K562 (cell line): ENCODE measurements around the gene HBB. TPM values are rescaled to one million over a fixed set of nuclear protein-coding genes. Genes with fewer than 3 reads are reported as not detected.

Experiments used
- C11orf30 ChIP-seq: fragments of 450-650 bp; IDR thresholded peaks from 2 replicates; pipeline ENCODE4 v1.6.1; 2016; ENCODE audit warnings: low read depth, mild to moderate bottlenecking
- EHMT2 ChIP-seq: fragments of 450-650 bp; IDR thresholded peaks from 2 replicates; pipeline ENCODE4 v1.6.1; 2018; ENCODE audit warnings: antibody characterized with exemption
- EP300 ChIP-seq: IDR thresholded peaks from 2 replicates; pipeline ENCODE4 v1.6.1; 2012; ENCODE audit warnings: low read length, improper control_type of control experiment
- FUS ChIP-seq: fragments of 200-400 bp; formaldehyde crosslinking; optimal IDR thresholded peaks from 2 replicates; pipeline ENCODE3; 2017; ENCODE audit warnings: low read depth, low read length
- GABPB2 ChIP-seq: fragments of 250-450 bp; sonication (Bioruptor Pico); conservative IDR thresholded peaks from 2 replicates; pipeline ENCODE4 v1.5.1; 2021; ENCODE audit warnings: mild to moderate bottlenecking
- GATAD2A ChIP-seq: fragments of 450-650 bp; IDR thresholded peaks from 2 replicates; pipeline ENCODE4 v1.6.1; 2017
- HCFC1 ChIP-seq: IDR thresholded peaks from 2 replicates; pipeline ENCODE4 v1.6.1; 2012; ENCODE audit warnings: low read depth, low read length, improper control_type of control experiment
- KDM5B ChIP-seq: fragments of 200-600 bp; sonication (generic); IDR thresholded peaks from 2 replicates; pipeline ENCODE4 v1.6.1; 2012; ENCODE audit warnings: low read depth, mild to moderate bottlenecking, moderate library complexity, low read length, control low read depth, inconsistent platforms; ENCODE audit not compliant: insufficient replicate concordance
- MCM5 ChIP-seq: fragments of 450-650 bp; IDR thresholded peaks from 2 replicates; pipeline ENCODE4 v1.6.1; 2016; ENCODE audit warnings: low read depth
- MECOM ChIP-seq: fragments of 250-450 bp; sonication (Bioruptor Pico); IDR thresholded peaks from 2 replicates; pipeline ENCODE4 v1.8.0; 2022; ENCODE audit warnings: inconsistent platforms
- NCOA1 ChIP-seq: fragments of 450-650 bp; IDR thresholded peaks from 2 replicates; pipeline ENCODE4 v1.6.1; 2016; ENCODE audit warnings: low read depth
- NFE2 ChIP-seq: IDR thresholded peaks from 2 replicates; pipeline ENCODE4 v1.6.1; 2014; ENCODE audit warnings: antibody characterized with exemption, low read depth
- POLR2A ChIP-seq: fragments of 450-650 bp; conservative IDR thresholded peaks from 2 replicates; pipeline ENCODE4 v1.6.1; 2016
- PURB ChIP-seq: sonication (generic); formaldehyde crosslinking; IDR thresholded peaks from 2 replicates; pipeline ENCODE4 v1.9.0; 2021; ENCODE audit warnings: low read depth, mild to moderate bottlenecking, missing genetic modification reagents
- SIN3B ChIP-seq: fragments of 450-650 bp; IDR thresholded peaks from 2 replicates; pipeline ENCODE4 v1.6.1; 2017; ENCODE audit warnings: low read depth, mild to moderate bottlenecking, moderate library complexity
- TOE1 ChIP-seq, 2 experiments: fragments of 450-650 bp in 1 of 2; sonication (generic) in 1 of 2; formaldehyde crosslinking in 1 of 2; IDR thresholded peaks; 2 replicates each; pipeline versions ENCODE4 v1.7.1 to v1.8.0; 2016 to 2022; ENCODE audit warnings: borderline replicate concordance in 2 of 2, mild to moderate bottlenecking in 2 of 2, antibody characterized with exemption in 1 of 2, inconsistent platforms in 1 of 2, low read depth in 1 of 2, missing genetic modification reagents in 1 of 2, moderate library complexity in 1 of 2
- ZNF316 ChIP-seq: fragments of 450-650 bp; IDR thresholded peaks from 2 replicates; pipeline ENCODE4 v1.6.1; 2016
- polyA plus RNA-seq, 8 experiments: library from polyadenylated mRNA; depleted of rRNA in 4 of 8; stranded (reverse) in 5 of 8; unstranded in 3 of 8; fragments of >200 nt; fragmentation: Nextera tagmentation in 2 of 8; fragmentation: Illumina TruSeq in 1 of 8; extraction: Ambion mirVana in 2 of 8; extraction: Trizol in 1 of 8; gene quantifications; 2 replicates each; pipeline versions ENCODE4 v1.2.1 to v1.2.3, GENCODE V29; 2011 to 2014; ENCODE audit warnings: inconsistent platforms in 1 of 8, missing spikeins in 1 of 8
- total RNA-seq, 7 experiments: library from RNA; depleted of rRNA in 6 of 7; stranded (reverse); fragments of >200 nt in 6 of 7; fragmentation: Illumina TruSeq in 2 of 7; extraction: Trizol in 2 of 7; gene quantifications; 2 replicates each; pipeline versions ENCODE4 v1.2.1 to v1.2.3, GENCODE V29; 2011 to 2021; ENCODE audit warnings: low replicate concordance in 1 of 7
- TF ChIP-seq, protein P1 (sequence below): sonication (generic); formaldehyde crosslinking; IDR thresholded peaks from 2 replicates; pipeline ENCODE4 v1.8.1; 2023; ENCODE audit warnings: mild to moderate bottlenecking, missing genetic modification reagents
- TF ChIP-seq, protein P2 (sequence below): sonication (generic); formaldehyde crosslinking; IDR thresholded peaks from 2 replicates; pipeline ENCODE4 v1.9.0; 2022; ENCODE audit warnings: mild to moderate bottlenecking, missing genetic modification reagents

Gene HBB
- total and polyA plus RNA-seq, 9 of the 15 experiments (the other 6 are each of a cell fraction or from before 2014, with no cell fraction given): 0.33 to 3.4 (median 1.2) TPM; not detected in 2

DNA sequence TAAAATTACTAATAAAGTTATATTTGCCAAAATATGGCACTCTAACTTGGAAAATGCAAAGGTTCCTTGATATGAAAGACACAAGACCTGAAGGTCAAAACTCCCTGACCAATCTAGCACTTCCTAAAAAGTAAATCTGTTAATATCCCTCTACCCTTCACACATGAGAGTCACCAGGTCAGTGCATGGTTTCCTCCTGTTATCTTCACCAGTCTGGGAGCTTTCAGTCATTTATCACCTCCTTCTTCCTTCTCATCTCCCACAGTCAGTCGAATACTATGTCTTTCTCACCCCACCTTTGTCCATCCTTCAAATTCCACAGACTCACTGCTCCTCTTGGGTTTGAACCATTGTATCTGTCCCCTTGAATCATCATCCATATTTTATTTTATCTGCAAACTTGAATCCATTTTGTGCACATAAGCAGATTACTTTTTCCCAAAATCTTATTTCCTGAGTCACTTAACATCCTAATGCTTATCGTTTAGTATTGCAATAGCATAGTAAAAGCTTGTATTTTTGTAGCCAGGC, 40.2 kb upstream of the HBB start (continued):
- TF ChIP-seq GABPB2 (CRISPR knock-in tag) (no peak), NFE2 (no peak), MECOM (CRISPR knock-in tag) (0 out of 2 replicates have a peak, but pooled peaks have one; percentile 56), EHMT2 (0 out of 2 replicates have a peak, but pooled peaks have one; percentile 43), PURB (no peak), FUS (no peak), NCOA1 (no peak), POLR2A (peak; percentile 79), EP300 (0 out of 2 replicates have a peak, but pooled peaks have one; percentile 14), KDM5B (no peak), ZNF316 (peak; percentile 53), GATAD2A (peak; percentile 25; the same call in 1 of the 2 replicates), C11orf30 (peak; percentile 34; the same call in 1 of the 2 replicates), SIN3B (no peak), HCFC1 (no peak), MCM5 (no peak), TOE1 (IDR thresholded peaks at IDR 0.05; ENCODE audit: borderline replicate concordance) (no peak), TOE1 (CRISPR knock-in tag; IDR thresholded peaks at IDR 0.05; ENCODE audit: borderline replicate concordance, low read depth) (no peak)
- TF ChIP-seq, protein P1, sequence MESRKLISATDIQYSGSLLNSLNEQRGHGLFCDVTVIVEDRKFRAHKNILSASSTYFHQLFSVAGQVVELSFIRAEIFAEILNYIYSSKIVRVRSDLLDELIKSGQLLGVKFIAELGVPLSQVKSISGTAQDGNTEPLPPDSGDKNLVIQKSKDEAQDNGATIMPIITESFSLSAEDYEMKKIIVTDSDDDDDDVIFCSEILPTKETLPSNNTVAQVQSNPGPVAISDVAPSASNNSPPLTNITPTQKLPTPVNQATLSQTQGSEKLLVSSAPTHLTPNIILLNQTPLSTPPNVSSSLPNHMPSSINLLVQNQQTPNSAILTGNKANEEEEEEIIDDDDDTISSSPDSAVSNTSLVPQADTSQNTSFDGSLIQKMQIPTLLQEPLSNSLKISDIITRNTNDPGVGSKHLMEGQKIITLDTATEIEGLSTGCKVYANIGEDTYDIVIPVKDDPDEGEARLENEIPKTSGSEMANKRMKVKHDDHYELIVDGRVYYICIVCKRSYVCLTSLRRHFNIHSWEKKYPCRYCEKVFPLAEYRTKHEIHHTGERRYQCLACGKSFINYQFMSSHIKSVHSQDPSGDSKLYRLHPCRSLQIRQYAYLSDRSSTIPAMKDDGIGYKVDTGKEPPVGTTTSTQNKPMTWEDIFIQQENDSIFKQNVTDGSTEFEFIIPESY: no peak
- TF ChIP-seq, protein P2, sequence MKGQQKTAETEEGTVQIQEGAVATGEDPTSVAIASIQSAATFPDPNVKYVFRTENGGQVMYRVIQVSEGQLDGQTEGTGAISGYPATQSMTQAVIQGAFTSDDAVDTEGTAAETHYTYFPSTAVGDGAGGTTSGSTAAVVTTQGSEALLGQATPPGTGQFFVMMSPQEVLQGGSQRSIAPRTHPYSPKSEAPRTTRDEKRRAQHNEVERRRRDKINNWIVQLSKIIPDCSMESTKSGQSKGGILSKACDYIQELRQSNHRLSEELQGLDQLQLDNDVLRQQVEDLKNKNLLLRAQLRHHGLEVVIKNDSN (CRISPR knock-in tag): no peak
